Transverse colon (tissue), 3 donors: ENCODE measurements around the gene CLK4.

Experiments
- CTCF ChIP-seq, 5 experiments: fragments of 200-600 bp in 3 of 5; fragments of 450-650 bp in 2 of 5; sonication (generic) in 3 of 5; IDR thresholded peaks; 1 replicate in 2 of 5; 2 replicates in 3 of 5; pipeline ENCODE4 v1.5.1; 2016 to 2017; ENCODE audit warnings: antibody characterized with exemption in 5 of 5, inconsistent platforms in 3 of 5, mild to moderate bottlenecking in 2 of 5, moderate library complexity in 1 of 5
- EP300 ChIP-seq: sonication (generic); formaldehyde crosslinking; IDR thresholded peaks from one replicate; pipeline ENCODE4 v1.6.1; 2017; ENCODE audit warnings: antibody characterized with exemption, low read depth
- POLR2A ChIP-seq: fragments of 450-650 bp; IDR thresholded peaks from one replicate; pipeline ENCODE4 v1.6.1; 2016; ENCODE audit warnings: antibody characterized with exemption, mild to moderate bottlenecking, moderate library complexity

DNA sequence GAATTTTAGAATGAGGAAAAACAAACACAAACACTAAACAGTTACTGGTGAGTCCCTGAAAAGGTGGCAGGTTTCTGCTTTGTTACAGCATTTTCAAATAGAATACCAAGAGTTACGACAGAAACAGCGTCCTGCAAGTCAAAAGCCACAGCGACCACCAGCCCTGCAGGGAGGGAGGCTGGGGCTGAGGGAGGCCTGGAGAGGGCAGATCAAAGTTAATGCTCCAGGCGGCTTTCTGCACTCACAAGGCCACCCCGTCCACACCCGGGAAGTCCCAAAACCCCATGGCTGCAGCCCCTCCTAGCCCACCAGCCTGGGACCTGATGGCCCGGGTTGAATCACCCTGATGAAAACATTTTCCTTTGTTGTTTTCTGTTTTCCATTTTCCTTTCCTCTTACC, 65.9 kb downstream of the CLK4 start:
- TF ChIP-seq POLR2A (no peak), CTCF (IDR thresholded peaks at IDR 0.05) (no peak), EP300 (no peak)
